Activated CD4-positive, alpha-beta T cell treated with anti-CD3 and anti-CD28 coated beads, Interleukin-2, amount 10 ng/mL, durations not matched to agents 7 days and 5 days (primary cell): ENCODE data around the gene PRKN. TPM values are rescaled to one million over a fixed set of nuclear protein-coding genes. Genes with fewer than 3 reads are reported as not detected.
A peak's percentile ranks its signal among the peaks of the same experiment; 100 is the strongest.

Source experiments
- CTCF ChIA-PET: fragments of 350-600 bp; sonication (Branson Sonifier 250); formaldehyde crosslinking; loops from one replicate; lab custom pipeline; 2021; ENCODE audit warnings: antibody characterized with exemption; lab: Charles Lee
- POLR2A ChIA-PET: fragments of 350-600 bp; sonication (Branson Sonifier 250); formaldehyde crosslinking; loops from one replicate; lab custom pipeline; 2021; ENCODE audit warnings: antibody characterized with exemption; lab: Charles Lee
- DNase-seq: peaks from one replicate; pipeline ENCODE4 v3.0.0-alpha.2; 2020
- H3K27ac Mint-ChIP-seq: one replicate; pipeline ENCODE4 v1.8.0; 2021; ENCODE audit warnings: mild to moderate bottlenecking, moderate library complexity, mixed read lengths
- H3K27me3 Mint-ChIP-seq: one replicate; pipeline ENCODE4 v1.8.0; 2021; ENCODE audit warnings: mixed read lengths
- H3K36me3 Mint-ChIP-seq: one replicate; pipeline ENCODE4 v1.8.0; 2021; ENCODE audit warnings: low read depth, mixed read lengths
- H3K4me1 Mint-ChIP-seq: one replicate; pipeline ENCODE4 v1.8.0; 2021; ENCODE audit warnings: mixed read lengths
- H3K4me3 Mint-ChIP-seq: one replicate; pipeline ENCODE4 v1.8.0; 2021; ENCODE audit warnings: mild to moderate bottlenecking, moderate library complexity, mixed read lengths
- H3K9me3 Mint-ChIP-seq: one replicate; pipeline ENCODE4 v1.8.0; 2021; ENCODE audit warnings: mixed read lengths
- total RNA-seq, 2 experiments: library from RNA; stranded (reverse); gene quantifications; one replicate each; pipeline ENCODE4 v1.2.3, GENCODE V29; 2021

Gene PRKN
- total RNA-seq, 2 experiments from 2014 or later, result 0.77 to 0.94 TPM

- ChIA-PET CTCF (interaction anchor here (0.8 kb wide), 1 partner anchor 28 kb away, joined by 4 read pairs; no protein-coding TSS in a partner anchor), POLR2A (no interaction called here)
- Mint-ChIP-seq H3K4me1 (no peaks in the 10 kb centered on the region), H3K4me3 (no peak overlapping the region), H3K36me3 (no peaks in the 10 kb centered on the region), H3K9me3 (no peaks in the 10 kb centered on the region), H3K27ac (no peak overlapping the region), H3K27me3 (no peaks in the 10 kb centered on the region)
- no peak for DNase-seq
Observed at GRCh38 chr6:162123797-162124196, 603.8 kb downstream of the PRKN start.

- CTCF ChIA-PET, result no interaction called here
- peaks cover 7% of the 10 kb centered on the region for H3K9me3 Mint-ChIP-seq
- H3K4me3 Mint-ChIP-seq, result no peak overlapping the region
- no peaks in the 10 kb centered on the region for H3K27me3 Mint-ChIP-seq
- no peak overlapping the region for H3K27ac Mint-ChIP-seq
- H3K36me3 Mint-ChIP-seq, result no peaks in the 10 kb centered on the region
- POLR2A ChIA-PET, result no interaction called here
- H3K4me1 Mint-ChIP-seq, result no peaks in the 10 kb centered on the region
- DNase-seq, result no peak
Observed at GRCh38 chr6:162119341-162119740, 608.2 kb downstream of the PRKN start.

- peaks cover 7% of the 10 kb centered on the region for H3K9me3 Mint-ChIP-seq
- ChIA-PET CTCF (interaction anchor here (0.7 kb wide), 1 partner anchor 135 kb away, joined by 3 read pairs; no protein-coding TSS in a partner anchor), POLR2A (no interaction called here)
- H3K27me3 Mint-ChIP-seq, result no peaks in the 10 kb centered on the region
- no peaks in the 10 kb centered on the region for H3K4me1 Mint-ChIP-seq
- DNase-seq, result no peak
- H3K36me3 Mint-ChIP-seq, result no peaks in the 10 kb centered on the region
- no peak overlapping the region for H3K4me3 Mint-ChIP-seq
- no peak overlapping the region for H3K27ac Mint-ChIP-seq
Observed at GRCh38 chr6:162118706-162119105, 608.9 kb downstream of the PRKN start.

GRCh38 chr6:162116902-162117525 lies 610.6 kb downstream of the PRKN start:
- H3K36me3 Mint-ChIP-seq, result no peaks in the 10 kb centered on the region
- CTCF ChIA-PET, result no interaction called here
- DNase-seq, result no peak
- H3K9me3 Mint-ChIP-seq, result peaks cover 7% of the 10 kb centered on the region
- no peak overlapping the region for H3K4me3 Mint-ChIP-seq
- no peaks in the 10 kb centered on the region for H3K27me3 Mint-ChIP-seq
- no peak overlapping the region for H3K27ac Mint-ChIP-seq
- POLR2A ChIA-PET, result no interaction called here
- no peaks in the 10 kb centered on the region for H3K4me1 Mint-ChIP-seq

- Mint-ChIP-seq H3K9me3 (peaks cover 5% of the 10 kb centered on the region), H3K36me3 (no peaks in the 10 kb centered on the region), H3K27me3 (no peaks in the 10 kb centered on the region), H3K4me3 (no peak overlapping the region), H3K27ac (no peak overlapping the region), H3K4me1 (no peaks in the 10 kb centered on the region)
- ChIA-PET CTCF (interaction anchor here (0.6 to 1.0 kb wide), 3 partner anchors 11 to 35 kb away, joined by 3 to 5 read pairs (median 4); no protein-coding TSS in a partner anchor), POLR2A (no interaction called here)
- no peak for DNase-seq
Observed at GRCh38 chr6:162109480-162110050, 618.0 kb downstream of the PRKN start.

- DNase-seq, result no peak
- H3K9me3 Mint-ChIP-seq, result peaks cover 5% of the 10 kb centered on the region
- H3K27ac Mint-ChIP-seq, result no peak overlapping the region
- no peak overlapping the region for H3K4me3 Mint-ChIP-seq
- H3K4me1 Mint-ChIP-seq, result no peaks in the 10 kb centered on the region
- H3K36me3 Mint-ChIP-seq, result no peaks in the 10 kb centered on the region
- H3K27me3 Mint-ChIP-seq, result no peaks in the 10 kb centered on the region
- CTCF ChIA-PET, result no interaction called here
- POLR2A ChIA-PET, result no interaction called here
Observed at GRCh38 chr6:162108041-162108440, 619.5 kb downstream of the PRKN start.

- Mint-ChIP-seq H3K4me1 (no peaks in the 10 kb centered on the region), H3K4me3 (no peak overlapping the region), H3K27ac (peak overlapping the region; percentile 54), H3K9me3 (peaks cover 16% of the 10 kb centered on the region), H3K36me3 (no peaks in the 10 kb centered on the region), H3K27me3 (no peaks in the 10 kb centered on the region)
- POLR2A ChIA-PET, result no interaction called here
- DNase-seq, result no peak
- CTCF ChIA-PET, result no interaction called here
Observed at GRCh38 chr6:162100096-162100495, 627.5 kb downstream of the PRKN start.

GRCh38 chr6:162099685-162100084 lies 627.9 kb downstream of the PRKN start:
- no peak overlapping the region for H3K4me3 Mint-ChIP-seq
- H3K36me3 Mint-ChIP-seq, result no peaks in the 10 kb centered on the region
- H3K27me3 Mint-ChIP-seq, result no peaks in the 10 kb centered on the region
- H3K4me1 Mint-ChIP-seq, result no peaks in the 10 kb centered on the region
- POLR2A ChIA-PET, result no interaction called here
- H3K9me3 Mint-ChIP-seq, result peaks cover 19% of the 10 kb centered on the region
- no peak for DNase-seq
- CTCF ChIA-PET, result interaction anchor here (1.2 kb wide), 1 partner anchor 9 kb away, joined by 4 read pairs; no protein-coding TSS in a partner anchor
- no peak overlapping the region for H3K27ac Mint-ChIP-seq

- POLR2A ChIA-PET, result no interaction called here
- peaks cover 22% of the 10 kb centered on the region for H3K9me3 Mint-ChIP-seq
- H3K27ac Mint-ChIP-seq, result no peak overlapping the region
- no peak for DNase-seq
- no peaks in the 10 kb centered on the region for H3K27me3 Mint-ChIP-seq
- no peaks in the 10 kb centered on the region for H3K36me3 Mint-ChIP-seq
- H3K4me3 Mint-ChIP-seq, result no peak overlapping the region
- CTCF ChIA-PET, result no interaction called here
- no peaks in the 10 kb centered on the region for H3K4me1 Mint-ChIP-seq
Observed at GRCh38 chr6:162092816-162093502, 634.6 kb downstream of the PRKN start.

- CTCF ChIA-PET, result no interaction called here
Observed at GRCh38 chr6:162090734-162091133, 636.8 kb downstream of the PRKN start.

GRCh38 chr6:162088091-162088490 lies 639.5 kb downstream of the PRKN start:
- ChIA-PET CTCF (no interaction called here), POLR2A (no interaction called here)
- DNase-seq, result no peak
- H3K4me3 Mint-ChIP-seq, result no peak overlapping the region
- H3K4me1 Mint-ChIP-seq, result no peaks in the 10 kb centered on the region
- no peaks in the 10 kb centered on the region for H3K27me3 Mint-ChIP-seq
- H3K9me3 Mint-ChIP-seq, result peaks cover 8% of the 10 kb centered on the region
- no peaks in the 10 kb centered on the region for H3K36me3 Mint-ChIP-seq
- no peak overlapping the region for H3K27ac Mint-ChIP-seq

More at GRCh38 chr6:162090734-162091133, 636.8 kb downstream of the PRKN start:
- Mint-ChIP-seq H3K27me3 (no peaks in the 10 kb centered on the region), H3K36me3 (no peaks in the 10 kb centered on the region), H3K9me3 (peaks cover 19% of the 10 kb centered on the region), H3K4me1 (no peaks in the 10 kb centered on the region), H3K27ac (no peak overlapping the region), H3K4me3 (no peak overlapping the region)
- no peak for DNase-seq
- POLR2A ChIA-PET, result no interaction called here

- DNase-seq, result no peak
- Mint-ChIP-seq H3K9me3 (peaks cover 9% of the 10 kb centered on the region), H3K27me3 (no peaks in the 10 kb centered on the region), H3K27ac (no peak overlapping the region), H3K4me3 (no peak overlapping the region), H3K4me1 (no peaks in the 10 kb centered on the region), H3K36me3 (no peaks in the 10 kb centered on the region)
- ChIA-PET CTCF (no interaction called here), POLR2A (no interaction called here)
Observed at GRCh38 chr6:162085561-162085960, 642.0 kb downstream of the PRKN start.

GRCh38 chr6:162082520-162082919 lies 645.0 kb downstream of the PRKN start:
- no peak overlapping the region for H3K27ac Mint-ChIP-seq
- H3K4me3 Mint-ChIP-seq, result no peak overlapping the region
- H3K36me3 Mint-ChIP-seq, result no peaks in the 10 kb centered on the region
- ChIA-PET POLR2A (no interaction called here), CTCF (no interaction called here)
- H3K9me3 Mint-ChIP-seq, result peaks cover 7% of the 10 kb centered on the region
- H3K27me3 Mint-ChIP-seq, result no peaks in the 10 kb centered on the region
- no peak for DNase-seq
- no peaks in the 10 kb centered on the region for H3K4me1 Mint-ChIP-seq
